Measurements from ENCODE around the gene COPS7B.

COPS7B gene

DNA sequence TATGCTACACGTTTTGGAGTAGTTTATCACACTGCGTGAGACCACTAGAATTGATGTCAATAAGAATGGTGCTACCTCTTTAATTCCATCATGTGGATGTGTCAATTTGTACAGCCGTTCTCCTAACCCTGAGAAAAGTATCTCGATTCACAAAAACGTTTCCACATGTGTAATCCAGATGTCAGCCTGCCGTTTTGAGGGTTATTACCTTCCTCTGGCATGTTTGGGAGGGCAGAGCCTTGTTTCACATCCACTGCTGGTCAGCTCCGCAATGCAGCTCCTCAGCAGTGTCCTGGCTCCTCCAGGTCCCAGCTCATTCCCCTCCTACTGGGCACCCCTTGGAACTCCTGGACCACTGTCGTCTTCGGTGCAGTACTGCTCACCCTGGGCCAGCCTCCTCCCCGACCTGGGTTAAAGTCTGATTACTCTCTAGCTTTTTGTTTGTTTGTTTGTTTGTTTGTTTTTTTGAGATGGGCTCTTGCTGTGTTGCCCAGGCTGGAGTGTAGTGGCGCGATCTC is 34.6 kb downstream of the COPS7B start:
- TF ChIP-seq ZFX (IDR thresholded peaks at IDR 0.05) = no peak
- TF ChIP-seq, protein P1, sequence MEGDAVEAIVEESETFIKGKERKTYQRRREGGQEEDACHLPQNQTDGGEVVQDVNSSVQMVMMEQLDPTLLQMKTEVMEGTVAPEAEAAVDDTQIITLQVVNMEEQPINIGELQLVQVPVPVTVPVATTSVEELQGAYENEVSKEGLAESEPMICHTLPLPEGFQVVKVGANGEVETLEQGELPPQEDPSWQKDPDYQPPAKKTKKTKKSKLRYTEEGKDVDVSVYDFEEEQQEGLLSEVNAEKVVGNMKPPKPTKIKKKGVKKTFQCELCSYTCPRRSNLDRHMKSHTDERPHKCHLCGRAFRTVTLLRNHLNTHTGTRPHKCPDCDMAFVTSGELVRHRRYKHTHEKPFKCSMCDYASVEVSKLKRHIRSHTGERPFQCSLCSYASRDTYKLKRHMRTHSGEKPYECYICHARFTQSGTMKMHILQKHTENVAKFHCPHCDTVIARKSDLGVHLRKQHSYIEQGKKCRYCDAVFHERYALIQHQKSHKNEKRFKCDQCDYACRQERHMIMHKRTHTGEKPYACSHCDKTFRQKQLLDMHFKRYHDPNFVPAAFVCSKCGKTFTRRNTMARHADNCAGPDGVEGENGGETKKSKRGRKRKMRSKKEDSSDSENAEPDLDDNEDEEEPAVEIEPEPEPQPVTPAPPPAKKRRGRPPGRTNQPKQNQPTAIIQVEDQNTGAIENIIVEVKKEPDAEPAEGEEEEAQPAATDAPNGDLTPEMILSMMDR (conservative IDR thresholded peaks at IDR 0.05) = no peak
- H3K27ac ChIP-seq = no peak overlapping the region

DNA sequence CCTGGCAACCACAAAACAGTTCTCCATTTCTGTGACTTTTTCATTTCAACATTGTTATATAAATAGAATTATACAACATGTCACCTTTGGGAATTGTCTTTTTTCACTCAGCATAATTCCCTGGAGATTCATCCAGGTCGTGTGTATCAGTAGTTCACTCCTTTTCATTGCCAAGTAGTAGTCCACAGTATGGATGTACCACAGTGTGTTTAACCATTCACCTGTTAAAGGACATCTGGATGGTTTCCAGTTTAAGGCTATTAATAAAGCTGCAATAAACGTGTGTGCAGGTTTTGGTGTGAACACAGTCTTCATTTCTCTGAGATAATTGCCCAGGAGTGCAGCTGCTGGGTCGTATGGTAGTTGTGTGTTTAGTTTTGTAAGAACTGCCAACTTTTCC is 35.7 kb downstream of the COPS7B start:
- TF ChIP-seq, protein P1 (conservative IDR thresholded peaks at IDR 0.05) = no peak
- no peak for TF ChIP-seq ZFX (IDR thresholded peaks at IDR 0.05)
- H3K27ac ChIP-seq = no peak overlapping the region

DNA sequence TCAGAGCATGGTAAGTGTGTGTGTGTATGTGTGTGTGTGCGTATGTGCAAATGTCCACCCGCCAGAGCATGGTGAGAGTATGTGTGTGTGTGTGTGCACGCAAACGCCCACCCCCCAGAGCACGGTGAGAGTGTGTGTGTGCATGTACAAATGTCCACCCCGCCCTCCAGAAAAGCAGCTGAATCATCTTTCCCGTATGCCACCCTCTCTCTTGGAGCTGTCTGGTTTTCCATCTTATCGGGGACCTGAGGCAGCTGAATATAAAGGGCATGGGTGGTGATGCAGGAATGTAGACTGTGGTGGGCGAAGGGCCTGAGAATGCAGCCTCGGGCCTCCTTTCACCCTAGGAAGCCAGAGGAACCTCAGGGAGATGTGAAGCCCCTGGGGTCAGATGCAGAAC is 66.9 kb downstream of the COPS7B start:
- TF ChIP-seq, protein P1 (conservative IDR thresholded peaks at IDR 0.05) = no peak
- TF ChIP-seq ZFX (IDR thresholded peaks at IDR 0.05) = no peak
- H3K27ac ChIP-seq = no peak overlapping the region

DNA sequence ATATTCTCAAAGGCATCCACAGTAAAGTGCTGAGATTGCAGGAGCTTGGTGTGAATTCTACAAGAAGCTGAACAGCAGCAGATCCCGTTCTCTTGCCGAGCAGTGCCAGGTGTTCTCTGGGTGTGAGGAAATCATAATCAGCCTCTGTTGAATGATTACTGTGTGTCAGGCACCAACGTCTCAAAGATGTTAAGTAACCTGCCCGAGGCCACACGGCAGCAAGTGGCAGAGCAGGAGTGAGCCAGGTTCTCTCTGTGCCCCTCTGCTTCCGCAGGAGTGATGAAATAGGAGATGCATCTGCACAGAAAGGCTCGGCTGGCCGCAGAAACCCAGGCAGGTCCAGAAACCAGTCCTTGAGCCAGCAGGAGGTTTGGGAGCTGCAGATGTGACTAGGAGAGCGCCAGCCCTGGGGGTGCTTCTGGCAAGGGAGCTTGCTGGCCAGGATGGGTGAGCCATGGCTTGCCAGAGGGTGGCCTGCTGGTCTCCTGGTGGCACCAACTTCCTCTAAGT is 68.4 kb downstream of the COPS7B start:
- TF ChIP-seq, protein P1 (conservative IDR thresholded peaks at IDR 0.05) = no peak
- no peak for TF ChIP-seq ZFX (IDR thresholded peaks at IDR 0.05)
- H3K27ac ChIP-seq = no peak overlapping the region

DNA sequence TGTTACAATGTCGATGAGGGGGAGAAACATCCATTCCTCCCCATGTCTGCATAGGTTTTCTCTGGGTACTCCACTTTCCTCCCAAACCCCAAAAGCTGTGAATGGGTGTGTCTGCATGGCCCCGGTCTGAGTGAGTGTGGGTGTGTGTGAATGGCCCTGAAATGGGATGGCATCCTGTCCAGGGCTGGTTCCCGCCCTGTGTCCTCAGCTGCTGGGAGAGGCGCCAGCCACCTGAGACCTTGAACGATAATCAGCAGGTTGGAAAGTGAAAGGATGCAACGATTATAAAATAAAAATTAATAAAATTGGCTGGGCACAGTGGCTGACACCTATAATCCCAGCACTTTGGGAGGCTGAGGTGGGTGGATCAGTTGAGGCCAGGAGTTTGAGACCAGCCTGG is 70.7 kb downstream of the COPS7B start:
- no peak overlapping the region for H3K27ac ChIP-seq
- no peak for TF ChIP-seq ZFX (IDR thresholded peaks at IDR 0.05)
- TF ChIP-seq, protein P1 (conservative IDR thresholded peaks at IDR 0.05) = no peak

Measured in C4-2B (cell line).